Measurements from ENCODE around the gene P2RY8.

The P2RY8 gene

DNA sequence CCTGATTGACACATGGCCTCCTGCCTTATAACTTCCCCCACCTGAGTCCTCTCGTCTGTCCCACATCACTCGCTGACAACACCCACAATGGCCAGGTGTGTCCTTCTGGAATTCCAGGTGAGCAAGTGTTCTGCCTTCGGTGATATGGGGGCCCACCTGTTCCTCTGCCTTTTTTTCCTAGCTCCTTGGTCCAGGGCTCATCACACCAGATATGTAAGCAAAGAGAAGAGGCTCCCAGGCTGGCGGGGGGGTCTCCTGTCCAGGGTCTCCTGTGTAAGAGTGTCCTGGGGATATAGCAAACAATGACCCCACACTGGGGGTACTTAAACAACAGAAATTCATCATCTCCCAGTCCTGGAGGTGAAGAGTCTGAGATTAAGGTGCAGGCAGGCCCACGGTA is 25.2 kb downstream of the P2RY8 start:
- TF ChIP-seq, protein P1, sequence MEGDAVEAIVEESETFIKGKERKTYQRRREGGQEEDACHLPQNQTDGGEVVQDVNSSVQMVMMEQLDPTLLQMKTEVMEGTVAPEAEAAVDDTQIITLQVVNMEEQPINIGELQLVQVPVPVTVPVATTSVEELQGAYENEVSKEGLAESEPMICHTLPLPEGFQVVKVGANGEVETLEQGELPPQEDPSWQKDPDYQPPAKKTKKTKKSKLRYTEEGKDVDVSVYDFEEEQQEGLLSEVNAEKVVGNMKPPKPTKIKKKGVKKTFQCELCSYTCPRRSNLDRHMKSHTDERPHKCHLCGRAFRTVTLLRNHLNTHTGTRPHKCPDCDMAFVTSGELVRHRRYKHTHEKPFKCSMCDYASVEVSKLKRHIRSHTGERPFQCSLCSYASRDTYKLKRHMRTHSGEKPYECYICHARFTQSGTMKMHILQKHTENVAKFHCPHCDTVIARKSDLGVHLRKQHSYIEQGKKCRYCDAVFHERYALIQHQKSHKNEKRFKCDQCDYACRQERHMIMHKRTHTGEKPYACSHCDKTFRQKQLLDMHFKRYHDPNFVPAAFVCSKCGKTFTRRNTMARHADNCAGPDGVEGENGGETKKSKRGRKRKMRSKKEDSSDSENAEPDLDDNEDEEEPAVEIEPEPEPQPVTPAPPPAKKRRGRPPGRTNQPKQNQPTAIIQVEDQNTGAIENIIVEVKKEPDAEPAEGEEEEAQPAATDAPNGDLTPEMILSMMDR (IDR thresholded peaks at IDR 0.05; ENCODE audit: control insufficient read depth, insufficient read depth, low read depth, low read length, missing control alignments), result no peak
- H3K4me3 ChIP-seq (ENCODE audit: control insufficient read depth, low read depth, low read length), result no peak overlapping the region
- DNase-seq (ENCODE audit: low read depth), result no peak

- TF ChIP-seq, protein P1 (IDR thresholded peaks at IDR 0.05; ENCODE audit: control insufficient read depth, insufficient read depth, low read depth, low read length, missing control alignments), result no peak
- no peak for DNase-seq (ENCODE audit: low read depth)
- no peak overlapping the region for H3K4me3 ChIP-seq (ENCODE audit: control insufficient read depth, low read depth, low read length)
Observed at GRCh38 chrX:1511150-1511549, 25.8 kb downstream of the P2RY8 start.

GRCh38 chrX:1507511-1508463 is 29.2 kb downstream of the P2RY8 start:
- TF ChIP-seq, protein P1 (IDR thresholded peaks at IDR 0.05; ENCODE audit: control insufficient read depth, insufficient read depth, low read depth, low read length, missing control alignments), result no peak
- no peak overlapping the region for H3K4me3 ChIP-seq (ENCODE audit: control insufficient read depth, low read depth, low read length)
- DNase-seq (ENCODE audit: low read depth), result no peak

DNA sequence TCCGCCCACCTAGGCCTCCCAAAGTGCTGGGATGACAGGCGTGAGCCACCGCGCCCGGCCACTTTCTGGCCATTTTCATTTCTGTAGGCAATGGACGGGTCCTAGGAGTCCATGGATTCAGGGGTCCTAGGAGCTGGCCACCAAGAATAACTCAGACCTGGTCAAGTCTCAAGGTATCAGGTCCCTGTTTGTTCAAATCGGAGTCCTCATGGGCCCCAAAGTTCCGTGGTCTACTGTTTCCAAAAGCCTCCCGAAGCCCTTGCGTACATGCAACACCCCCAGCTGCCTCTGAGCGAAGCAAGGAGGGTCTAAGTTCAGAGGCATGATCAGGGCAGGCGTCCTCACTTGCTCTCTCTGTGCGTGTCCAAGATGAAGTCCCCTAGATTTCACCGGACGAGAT is 30.1 kb downstream of the P2RY8 start:
- DNase-seq (ENCODE audit: low read depth), result no peak
- H3K4me3 ChIP-seq (ENCODE audit: control insufficient read depth, low read depth, low read length), result no peak overlapping the region
- TF ChIP-seq, protein P1 (IDR thresholded peaks at IDR 0.05; ENCODE audit: control insufficient read depth, insufficient read depth, low read depth, low read length, missing control alignments), result no peak

DNA sequence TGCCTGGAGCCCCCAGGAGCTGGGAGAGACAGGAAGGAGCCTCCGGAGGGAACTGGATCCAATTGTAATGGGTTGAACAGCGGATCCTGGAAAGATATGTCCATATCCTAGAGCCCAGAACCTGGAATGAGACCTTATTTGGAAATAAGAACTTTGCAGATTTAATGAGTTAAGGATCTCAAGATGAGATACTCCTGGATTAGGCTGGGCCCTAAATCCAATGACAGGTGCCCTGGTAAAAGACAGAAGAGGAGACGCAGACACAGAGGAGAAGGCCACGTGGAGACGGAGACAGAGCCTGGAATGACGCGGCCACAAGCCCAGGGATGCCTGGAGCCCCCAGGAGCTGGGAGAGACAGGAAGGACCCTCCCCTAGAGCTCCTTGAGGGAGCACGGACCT is 34.1 kb downstream of the P2RY8 start:
- no peak for DNase-seq (ENCODE audit: low read depth)
- no peak overlapping the region for H3K4me3 ChIP-seq (ENCODE audit: control insufficient read depth, low read depth, low read length)
- TF ChIP-seq, protein P1 (IDR thresholded peaks at IDR 0.05; ENCODE audit: control insufficient read depth, insufficient read depth, low read depth, low read length, missing control alignments), result no peak

GRCh38 chrX:1502241-1502640 is 34.7 kb downstream of the P2RY8 start:
- no peak for DNase-seq (ENCODE audit: low read depth)
- TF ChIP-seq, protein P1 (IDR thresholded peaks at IDR 0.05; ENCODE audit: control insufficient read depth, insufficient read depth, low read depth, low read length, missing control alignments), result no peak
- no peak overlapping the region for H3K4me3 ChIP-seq (ENCODE audit: control insufficient read depth, low read depth, low read length)
